Type B pancreatic cell (in vitro differentiated cells): ENCODE measurements around the gene KAZN. TPM values are rescaled to one million over a fixed set of nuclear protein-coding genes. Genes with fewer than 3 reads are reported as not detected.

Experiments
- DNase-seq: peaks from one replicate; pipeline ENCODE4 v3.0.0; 2021; ENCODE audit warnings: mixed read lengths; ENCODE audit not compliant: unreplicated experiment; ENCODE audit errors: extremely low spot score
- H3K27ac Mint-ChIP-seq: 2 replicates; pipeline ENCODE4 v1.8.0; 2021; ENCODE audit warnings: mild to moderate bottlenecking, mixed read lengths
- H3K27me3 Mint-ChIP-seq: 2 replicates; pipeline ENCODE4 v1.8.0; 2021; ENCODE audit warnings: mixed read lengths
- H3K36me3 Mint-ChIP-seq: 2 replicates; pipeline ENCODE4 v1.8.0; 2021; ENCODE audit warnings: mixed read lengths
- H3K4me1 Mint-ChIP-seq: one replicate; pipeline ENCODE4 v1.8.0; 2021; ENCODE audit warnings: mixed read lengths; ENCODE audit not compliant: unreplicated experiment
- H3K4me3 Mint-ChIP-seq: 2 replicates; pipeline ENCODE4 v1.8.0; 2021; ENCODE audit warnings: mild to moderate bottlenecking, mixed read lengths
- H3K9me3 Mint-ChIP-seq: 2 replicates; pipeline ENCODE4 v1.8.0; 2021; ENCODE audit warnings: mixed read lengths
- total RNA-seq: library from RNA; stranded (reverse); gene quantifications from 2 replicates; pipeline ENCODE4 v1.2.1, GENCODE V29; 2021; ENCODE audit warnings: low replicate concordance
- TF ChIP-seq, protein P1 (sequence below): fragments of 200-600 bp; sonication (generic); conservative IDR thresholded peaks from 2 replicates; pipeline ENCODE4 v1.5.0; 2021; ENCODE audit warnings: antibody characterized with exemption, mild to moderate bottlenecking

Gene KAZN
- total RNA-seq, 1 donor from 2014 or later = 33.7 TPM

DNA sequence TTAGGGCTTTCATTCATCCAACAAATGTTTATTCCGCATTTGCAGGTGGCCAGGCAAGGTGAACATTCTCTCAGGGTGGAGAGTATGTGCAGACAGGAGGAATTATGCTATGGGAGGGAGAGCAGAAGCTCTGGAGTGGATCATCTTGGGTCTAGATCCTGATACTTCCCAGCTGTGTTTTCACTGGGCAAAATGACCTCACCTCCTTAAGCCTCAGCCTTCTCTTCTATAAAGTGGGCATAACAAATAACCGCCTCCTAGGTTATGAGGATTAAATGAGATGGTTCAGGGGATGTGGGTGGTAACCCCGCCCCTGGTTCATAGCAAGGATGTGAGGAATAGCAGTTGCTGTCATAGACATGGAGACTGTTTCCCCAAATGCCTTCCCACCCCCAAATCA, 553.4 kb downstream of the KAZN start:
- Mint-ChIP-seq H3K27me3 (peaks cover 14% of the 10 kb centered on the region), H3K4me1 (peaks cover 36% of the 10 kb centered on the region), H3K36me3 (peaks cover 3% of the 10 kb centered on the region), H3K27ac (peak overlapping the region; percentile 95), H3K9me3 (peaks cover 5% of the 10 kb centered on the region), H3K4me3 (peak overlapping the region; percentile 96)
- no peak for DNase-seq
- TF ChIP-seq, protein P1, sequence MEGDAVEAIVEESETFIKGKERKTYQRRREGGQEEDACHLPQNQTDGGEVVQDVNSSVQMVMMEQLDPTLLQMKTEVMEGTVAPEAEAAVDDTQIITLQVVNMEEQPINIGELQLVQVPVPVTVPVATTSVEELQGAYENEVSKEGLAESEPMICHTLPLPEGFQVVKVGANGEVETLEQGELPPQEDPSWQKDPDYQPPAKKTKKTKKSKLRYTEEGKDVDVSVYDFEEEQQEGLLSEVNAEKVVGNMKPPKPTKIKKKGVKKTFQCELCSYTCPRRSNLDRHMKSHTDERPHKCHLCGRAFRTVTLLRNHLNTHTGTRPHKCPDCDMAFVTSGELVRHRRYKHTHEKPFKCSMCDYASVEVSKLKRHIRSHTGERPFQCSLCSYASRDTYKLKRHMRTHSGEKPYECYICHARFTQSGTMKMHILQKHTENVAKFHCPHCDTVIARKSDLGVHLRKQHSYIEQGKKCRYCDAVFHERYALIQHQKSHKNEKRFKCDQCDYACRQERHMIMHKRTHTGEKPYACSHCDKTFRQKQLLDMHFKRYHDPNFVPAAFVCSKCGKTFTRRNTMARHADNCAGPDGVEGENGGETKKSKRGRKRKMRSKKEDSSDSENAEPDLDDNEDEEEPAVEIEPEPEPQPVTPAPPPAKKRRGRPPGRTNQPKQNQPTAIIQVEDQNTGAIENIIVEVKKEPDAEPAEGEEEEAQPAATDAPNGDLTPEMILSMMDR = no peak

DNA sequence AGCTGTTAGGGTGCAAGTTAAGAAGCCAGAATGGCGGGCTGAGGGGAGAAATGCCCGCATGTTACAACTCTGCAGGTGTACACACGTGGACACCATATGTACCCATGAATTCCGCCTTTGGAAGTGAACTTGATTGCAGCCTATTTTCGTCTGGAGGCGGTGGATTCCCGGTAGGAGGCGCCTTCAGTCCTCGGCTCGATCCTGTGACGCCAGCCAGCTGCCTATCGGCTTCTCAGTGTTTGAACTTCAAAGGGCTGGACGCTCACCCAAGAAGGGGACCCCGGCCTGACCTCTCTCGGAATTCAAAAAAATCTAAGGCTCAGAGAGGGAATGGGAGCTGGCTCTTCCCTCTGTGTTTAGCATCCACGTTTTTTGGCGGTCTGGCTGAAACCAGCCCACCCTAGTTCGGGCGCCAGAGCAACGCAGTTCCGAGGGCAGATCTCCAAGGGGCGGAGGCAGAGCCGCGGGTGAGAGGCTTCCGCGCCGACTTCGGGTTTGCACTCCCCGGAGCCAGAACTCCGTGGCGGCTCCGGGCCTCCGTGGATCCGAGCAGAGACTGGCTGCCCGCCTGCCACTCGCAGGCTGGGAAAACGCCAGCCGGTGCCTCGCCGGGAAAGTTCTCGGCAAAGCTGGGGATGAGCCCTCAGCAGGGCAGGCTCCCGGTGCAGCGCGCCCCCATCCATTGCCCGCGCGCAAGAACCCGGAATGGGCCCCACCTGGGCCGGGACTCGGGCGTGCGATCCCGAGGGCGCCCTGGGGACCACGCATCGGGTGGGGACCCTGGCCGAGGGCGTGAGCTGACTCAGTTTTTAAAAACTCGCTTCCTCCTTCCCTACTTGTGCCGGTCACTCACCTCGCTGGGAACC, 554.1 kb downstream of the KAZN start:
- peak overlapping the region; percentile 96 for H3K4me3 Mint-ChIP-seq
- H3K27ac Mint-ChIP-seq = peak overlapping the region; percentile 95
- H3K27me3 Mint-ChIP-seq = peaks cover 14% of the 10 kb centered on the region
- H3K4me1 Mint-ChIP-seq = peaks cover 42% of the 10 kb centered on the region
- H3K9me3 Mint-ChIP-seq = peaks cover 5% of the 10 kb centered on the region
- DNase-seq = peak; percentile 82
- TF ChIP-seq, protein P1 = peak; percentile 73
- H3K36me3 Mint-ChIP-seq = peaks cover 3% of the 10 kb centered on the region

DNA sequence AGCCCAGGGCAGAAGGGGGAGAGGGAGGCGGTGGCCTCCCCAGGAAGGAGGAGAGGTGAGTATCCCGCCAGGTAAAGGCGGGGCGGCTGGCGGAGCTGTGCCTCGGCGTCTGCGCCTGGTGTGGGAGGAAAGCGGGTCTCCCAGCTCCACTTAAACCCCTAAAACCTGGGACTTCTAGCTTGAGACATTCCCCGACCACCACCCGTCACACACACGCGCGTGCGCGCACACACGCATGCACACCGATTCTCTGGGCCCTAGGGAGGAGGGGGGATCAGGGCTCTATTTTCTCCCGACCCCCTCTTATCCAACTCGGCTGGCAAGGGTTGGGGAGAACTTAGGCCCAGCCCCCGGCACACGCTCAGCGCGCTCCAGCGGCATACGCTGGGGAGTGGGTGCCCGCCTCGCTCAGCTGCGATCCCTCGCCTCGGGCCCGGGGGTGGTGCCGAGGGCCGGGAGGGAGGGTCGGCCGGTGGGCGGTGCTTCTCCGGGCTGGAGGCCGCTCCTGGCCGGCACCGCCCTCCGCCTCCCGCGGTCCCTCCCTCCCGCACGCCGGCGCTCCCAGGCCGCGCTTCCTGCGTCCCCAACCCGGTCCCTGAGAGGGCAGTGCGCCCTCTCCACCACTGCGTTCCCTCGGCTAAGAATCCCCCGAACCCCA, 554.8 kb downstream of the KAZN start, which contains the start of gene TMEM51:
TSS of gene TMEM51 (plus strand) at position 564 of the 658 bp plus-strand sequence. CDS start 61,341 bp downstream, outside the sequence.
- Mint-ChIP-seq H3K4me3 (peak within 1 kb of the TSS; percentile 96), H3K4me1 (peaks cover 45% of the 10 kb centered on the region), H3K36me3 (peaks cover 3% of the 10 kb centered on the region), H3K27me3 (peaks cover 14% of the 10 kb centered on the region), H3K9me3 (peaks cover 5% of the 10 kb centered on the region), H3K27ac (peak within 1 kb of the TSS; percentile 95)
- TF ChIP-seq, protein P1 = no peak
- peak; percentile 87 for DNase-seq

DNA sequence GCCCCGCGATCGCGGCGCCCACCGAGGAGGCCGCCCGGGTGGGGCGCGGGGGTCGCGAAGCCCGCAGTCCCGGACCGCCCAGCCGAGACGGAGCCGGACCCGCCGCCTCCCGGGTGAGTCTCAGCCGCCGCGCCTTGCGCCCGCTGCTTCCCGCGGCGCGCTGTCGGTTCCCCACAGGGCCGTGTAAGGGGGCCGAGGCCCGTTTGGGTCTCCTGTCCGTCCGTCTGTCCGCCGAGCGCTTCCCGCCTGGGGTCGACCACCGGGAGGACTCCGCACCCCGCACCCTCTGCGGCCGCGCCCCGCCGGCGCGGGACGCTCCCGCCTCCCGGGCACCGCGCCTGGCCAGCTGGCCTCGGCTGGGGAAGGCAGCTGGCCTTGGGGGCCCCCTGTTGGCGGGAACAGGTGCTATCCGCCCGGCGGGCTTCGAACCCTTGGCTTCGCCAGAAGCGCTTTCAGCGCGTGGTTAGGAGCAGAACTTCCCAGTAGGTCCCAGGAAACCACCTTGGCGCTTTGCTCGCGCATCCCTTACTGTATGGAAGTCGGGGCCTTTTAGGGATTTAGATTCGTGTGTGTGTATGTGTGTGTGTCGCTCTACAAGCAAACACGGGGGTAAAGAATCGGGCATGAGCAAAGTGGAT, 555.5 kb downstream of the KAZN start:
- Mint-ChIP-seq H3K4me1 (peaks cover 52% of the 10 kb centered on the region), H3K27me3 (peaks cover 14% of the 10 kb centered on the region), H3K4me3 (peak overlapping the region; percentile 92), H3K27ac (peak overlapping the region; percentile 85), H3K9me3 (peaks cover 5% of the 10 kb centered on the region), H3K36me3 (peaks cover 3% of the 10 kb centered on the region)
- TF ChIP-seq, protein P1 = peak; percentile 84
- DNase-seq = peak; percentile 80

DNA sequence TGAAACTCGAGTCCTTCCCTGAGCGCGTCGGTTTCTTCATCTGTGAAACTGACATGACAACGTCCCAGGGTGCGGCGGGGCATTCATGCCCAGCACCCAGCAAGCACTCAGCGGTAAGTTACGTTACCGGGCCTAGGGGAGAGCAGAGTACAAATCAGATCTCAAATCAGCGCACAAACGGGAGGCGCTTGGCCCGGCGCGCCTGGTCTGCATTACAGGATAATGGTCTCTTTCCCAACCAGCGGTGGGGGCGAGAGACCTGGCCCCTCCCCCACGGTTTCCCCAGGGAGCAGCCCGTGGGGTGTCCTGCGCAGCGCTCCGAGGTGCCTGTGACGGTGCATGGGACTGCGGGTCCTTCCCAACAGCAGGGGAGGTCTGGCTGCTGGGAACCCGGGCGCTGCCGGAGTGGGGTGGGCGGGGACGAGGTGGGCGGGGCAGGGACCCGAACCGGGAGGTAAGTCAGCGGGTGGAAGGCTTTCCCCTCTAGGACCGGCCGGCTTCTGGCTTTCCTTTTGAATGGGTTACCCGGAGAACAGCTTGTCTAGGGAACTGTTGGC, 556.1 kb downstream of the KAZN start:
- peaks cover 3% of the 10 kb centered on the region for H3K36me3 Mint-ChIP-seq
- TF ChIP-seq, protein P1 = no peak
- H3K4me3 Mint-ChIP-seq = peak overlapping the region; percentile 92
- H3K27ac Mint-ChIP-seq = peak overlapping the region; percentile 85
- peaks cover 53% of the 10 kb centered on the region for H3K4me1 Mint-ChIP-seq
- DNase-seq = no peak
- H3K27me3 Mint-ChIP-seq = peaks cover 14% of the 10 kb centered on the region
- peaks cover 5% of the 10 kb centered on the region for H3K9me3 Mint-ChIP-seq
